Endodermal cell (in vitro differentiated cells): ENCODE measurements around the gene JAG2. TPM values are rescaled to one million over a fixed set of nuclear protein-coding genes. Genes with fewer than 3 reads are reported as not detected.

Source experiments
- DNase-seq: peaks from one replicate; pipeline ENCODE4 v3.0.0-alpha.2; 2017
- H3K27ac ChIP-seq: 2 replicates; pipeline ENCODE4 v1.5.1; 2013; ENCODE audit warnings: mild to moderate bottlenecking, low read depth, low read length, moderate library complexity
- H3K27me3 ChIP-seq: 2 replicates; pipeline ENCODE4 v1.6.1; 2013; ENCODE audit warnings: mild to moderate bottlenecking, low read length, moderate library complexity; ENCODE audit not compliant: insufficient read depth, control insufficient read depth, poor library complexity, severe bottlenecking
- H3K36me3 ChIP-seq: 2 replicates; pipeline ENCODE4 v1.7.0; 2013; ENCODE audit warnings: mild to moderate bottlenecking, low read length, moderate library complexity; ENCODE audit not compliant: control insufficient read depth, insufficient read depth
- H3K4me1 ChIP-seq: one replicate; pipeline ENCODE4 v1.7.0; 2013; ENCODE audit warnings: low read length; ENCODE audit not compliant: control insufficient read depth, insufficient read depth
- H3K4me3 ChIP-seq: 2 replicates; pipeline ENCODE4 v1.5.1; 2013; ENCODE audit warnings: mild to moderate bottlenecking, low read length, moderate library complexity
- H3K9ac ChIP-seq: 2 replicates; pipeline ENCODE4 v1.6.1; 2013; ENCODE audit warnings: mild to moderate bottlenecking, low read length, moderate library complexity; ENCODE audit not compliant: poor library complexity, severe bottlenecking; ENCODE audit errors: extremely low read depth
- H3K9me3 ChIP-seq: 2 replicates; pipeline ENCODE4 v1.6.1; 2013; ENCODE audit warnings: mild to moderate bottlenecking, low read length, moderate library complexity; ENCODE audit not compliant: control insufficient read depth
- H3K27ac Mint-ChIP-seq: 2 replicates; pipeline ENCODE4 v1.8.0; 2020; ENCODE audit warnings: mixed read lengths
- H3K27me3 Mint-ChIP-seq: 2 replicates; pipeline ENCODE4 v1.8.0; 2021; ENCODE audit warnings: mild to moderate bottlenecking, mixed read lengths; ENCODE audit not compliant: insufficient read depth
- H3K36me3 Mint-ChIP-seq: 2 replicates; pipeline ENCODE4 v1.8.0; 2020; ENCODE audit warnings: low read depth, mixed read lengths
- H3K4me1 Mint-ChIP-seq: 2 replicates; pipeline ENCODE4 v1.8.0; 2020; ENCODE audit warnings: mixed read lengths
- H3K4me3 Mint-ChIP-seq: 2 replicates; pipeline ENCODE4 v1.8.0; 2020; ENCODE audit warnings: mild to moderate bottlenecking, moderate library complexity, mixed read lengths
- H3K9me3 Mint-ChIP-seq: 2 replicates; pipeline ENCODE4 v1.8.0; 2020; ENCODE audit warnings: mild to moderate bottlenecking, mixed read lengths
- WGBS, 2 experiments: methylation state at CpG; one replicate each; pipeline versions ENCODE4 v1.1.5 to v1.1.7; 2013; ENCODE audit warnings: missing lambda C conversion rate in 2 of 2, mixed read lengths in 1 of 2; ENCODE audit not compliant: insufficient coverage in 1 of 2, insufficient read length in 1 of 2; 5-methylcytosine and 5-hydroxymethylcytosine counted together
- total RNA-seq, 2 donors: library from RNA; stranded (reverse); fragmentation: NEBNext Ultra II Directional in 1 of 2; extraction: Animal tissue kit (Norgen Biotek cat#: 25700) in 1 of 2; gene quantifications; 2 replicates in 1 of 2; 3 replicates in 1 of 2; pipeline ENCODE4 v1.2.1, GENCODE V29; 2021
- TF ChIP-seq, protein P1 (sequence below): fragments of 200-600 bp; sonication (generic); conservative IDR thresholded peaks from 2 replicates; pipeline ENCODE4 v1.5.0; 2021; ENCODE audit warnings: antibody characterized with exemption, mild to moderate bottlenecking

The JAG2 gene
- total RNA-seq, 2 donors from 2014 or later: 6.4 TPM

DNA sequence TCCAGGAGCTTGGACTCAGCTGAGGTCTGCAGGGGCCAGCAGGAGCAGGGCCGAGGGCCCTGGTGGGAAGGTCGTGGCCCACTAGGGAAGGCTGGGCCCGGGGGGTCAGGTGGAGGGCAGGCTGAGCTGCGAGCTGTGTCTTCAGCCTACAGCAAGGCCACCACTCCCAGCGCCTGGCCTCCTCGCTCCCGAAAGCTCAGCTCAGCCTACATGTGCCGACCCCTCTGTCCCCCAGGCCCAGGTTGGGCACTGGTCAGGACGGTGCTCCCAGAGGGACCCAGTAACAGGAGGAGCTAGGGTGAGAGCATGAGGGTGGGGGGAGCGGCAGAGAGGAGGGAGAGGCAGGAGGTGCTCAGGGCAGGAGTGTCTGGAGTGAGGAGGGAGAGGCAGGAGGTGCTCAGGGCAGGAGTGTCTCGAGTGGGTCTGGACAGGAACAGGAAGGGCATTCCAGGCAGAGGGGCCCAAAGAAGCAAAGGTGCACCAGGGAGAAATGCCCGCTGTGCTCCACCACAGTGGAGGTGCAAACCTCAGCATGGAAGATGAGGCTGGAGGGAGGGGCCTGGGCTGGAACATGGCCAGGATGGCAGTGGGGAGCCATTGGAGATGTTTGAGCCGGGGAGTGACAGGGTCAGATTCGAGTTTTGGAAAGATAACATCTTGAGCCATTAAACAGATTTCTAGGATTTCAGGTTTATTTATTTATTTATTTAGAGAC, 74.2 kb downstream of the JAG2 start:
- WGBS, 2 experiments: 70 to 83% methylated on average over 8 to 14 of the region's 14 CpGs
- Histone ChIP-seq H3K9me3 (peaks cover 2% of the 10 kb centered on the region), H3K36me3 (no peaks in the 10 kb centered on the region), H3K27ac (no peak overlapping the region), H3K27me3 (peaks cover 17% of the 10 kb centered on the region), H3K9ac (no peak overlapping the region), H3K4me3 (peak overlapping the region; percentile 77), H3K4me1 (peaks cover 4% of the 10 kb centered on the region)
- H3K27ac Mint-ChIP-seq: no peak overlapping the region
- H3K9me3 Mint-ChIP-seq: peaks cover 6% of the 10 kb centered on the region
- no peak for DNase-seq
- H3K4me1 Mint-ChIP-seq: peaks cover 11% of the 10 kb centered on the region
- TF ChIP-seq, protein P1, sequence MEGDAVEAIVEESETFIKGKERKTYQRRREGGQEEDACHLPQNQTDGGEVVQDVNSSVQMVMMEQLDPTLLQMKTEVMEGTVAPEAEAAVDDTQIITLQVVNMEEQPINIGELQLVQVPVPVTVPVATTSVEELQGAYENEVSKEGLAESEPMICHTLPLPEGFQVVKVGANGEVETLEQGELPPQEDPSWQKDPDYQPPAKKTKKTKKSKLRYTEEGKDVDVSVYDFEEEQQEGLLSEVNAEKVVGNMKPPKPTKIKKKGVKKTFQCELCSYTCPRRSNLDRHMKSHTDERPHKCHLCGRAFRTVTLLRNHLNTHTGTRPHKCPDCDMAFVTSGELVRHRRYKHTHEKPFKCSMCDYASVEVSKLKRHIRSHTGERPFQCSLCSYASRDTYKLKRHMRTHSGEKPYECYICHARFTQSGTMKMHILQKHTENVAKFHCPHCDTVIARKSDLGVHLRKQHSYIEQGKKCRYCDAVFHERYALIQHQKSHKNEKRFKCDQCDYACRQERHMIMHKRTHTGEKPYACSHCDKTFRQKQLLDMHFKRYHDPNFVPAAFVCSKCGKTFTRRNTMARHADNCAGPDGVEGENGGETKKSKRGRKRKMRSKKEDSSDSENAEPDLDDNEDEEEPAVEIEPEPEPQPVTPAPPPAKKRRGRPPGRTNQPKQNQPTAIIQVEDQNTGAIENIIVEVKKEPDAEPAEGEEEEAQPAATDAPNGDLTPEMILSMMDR: no peak
- H3K27me3 Mint-ChIP-seq: peaks cover 33% of the 10 kb centered on the region
- H3K36me3 Mint-ChIP-seq: no peaks in the 10 kb centered on the region
- peak overlapping the region; percentile 50 for H3K4me3 Mint-ChIP-seq

DNA sequence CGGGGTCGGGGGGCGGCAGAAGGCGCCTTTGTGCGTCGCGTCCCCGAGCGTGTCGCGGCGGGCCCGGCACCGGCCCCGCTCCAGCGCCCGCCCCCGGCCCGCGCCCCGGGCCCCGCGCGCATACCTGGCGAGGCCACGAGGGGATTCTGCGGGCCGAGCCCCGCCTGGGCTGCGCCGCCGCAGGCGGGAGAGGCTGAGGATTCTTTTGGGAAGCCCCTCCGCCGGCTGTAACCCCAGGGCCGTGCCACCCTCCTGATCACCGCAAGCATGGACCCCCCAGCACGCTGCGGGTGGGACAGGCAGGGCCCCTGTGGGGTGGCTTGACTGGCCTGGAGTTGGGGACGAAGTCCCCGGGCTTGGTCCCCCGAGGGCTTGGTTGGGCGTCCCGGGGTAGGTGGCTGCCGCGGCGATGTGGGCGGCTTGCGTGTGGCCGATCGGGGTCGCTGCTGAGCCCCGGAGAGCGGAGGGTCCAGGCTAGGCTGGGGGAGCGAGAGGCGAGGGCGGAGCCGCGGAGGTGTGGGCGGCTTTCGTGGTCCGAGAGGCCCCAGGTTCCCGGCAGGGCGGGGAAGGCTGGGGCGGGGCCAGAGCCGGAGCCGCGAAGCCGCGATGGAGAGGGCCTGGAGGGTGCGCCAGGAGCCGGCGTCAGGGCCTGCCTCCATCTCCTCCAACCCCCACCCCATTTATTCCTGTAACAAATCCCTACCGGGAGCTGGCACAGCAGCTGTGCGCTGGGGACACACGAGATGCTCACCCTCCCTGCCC, 75.0 kb downstream of the JAG2 start:
- H3K9me3 Mint-ChIP-seq: peaks cover under 1% of the 10 kb centered on the region
- Histone ChIP-seq H3K27ac (no peak overlapping the region), H3K27me3 (peaks cover 22% of the 10 kb centered on the region), H3K9me3 (no peaks in the 10 kb centered on the region), H3K4me3 (peak overlapping the region; percentile 77), H3K36me3 (no peaks in the 10 kb centered on the region), H3K9ac (peak overlapping the region; percentile 30), H3K4me1 (peaks cover 4% of the 10 kb centered on the region)
- peaks cover 39% of the 10 kb centered on the region for H3K27me3 Mint-ChIP-seq
- WGBS, 2 experiments: 2 to 3% methylated on average over 34 to 76 of the region's 76 CpGs
- H3K4me3 Mint-ChIP-seq: peak overlapping the region; percentile 50
- H3K36me3 Mint-ChIP-seq: no peaks in the 10 kb centered on the region
- DNase-seq: peak; percentile 97
- TF ChIP-seq, protein P1: peak; percentile 85
- peaks cover 11% of the 10 kb centered on the region for H3K4me1 Mint-ChIP-seq
- H3K27ac Mint-ChIP-seq: no peak overlapping the region

DNA sequence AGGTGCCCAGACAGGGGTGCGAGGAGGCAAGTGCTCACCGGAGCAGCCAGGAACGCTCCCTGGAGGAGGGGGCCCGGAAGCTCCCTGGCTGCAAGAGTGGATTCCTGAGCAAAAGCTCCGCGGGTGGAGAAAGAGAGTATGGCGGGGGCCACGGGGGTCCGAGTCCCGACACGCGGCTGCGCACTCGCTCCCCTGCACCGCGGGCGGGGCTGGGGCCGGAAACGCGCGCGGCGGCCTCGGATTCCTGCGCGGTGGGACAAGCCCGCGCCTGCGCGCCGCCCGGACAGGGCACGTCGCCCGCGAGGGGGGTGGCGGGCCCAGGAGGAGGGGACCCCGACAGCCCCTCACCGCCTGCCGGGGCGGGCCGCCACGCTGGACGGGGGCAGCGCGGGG, 75.5 kb downstream of the JAG2 start:
- Mint-ChIP-seq H3K36me3 (no peaks in the 10 kb centered on the region), H3K27ac (no peak overlapping the region), H3K4me3 (peak overlapping the region; percentile 67), H3K27me3 (peaks cover 39% of the 10 kb centered on the region), H3K9me3 (no peaks in the 10 kb centered on the region), H3K4me1 (peaks cover 14% of the 10 kb centered on the region)
- H3K27ac ChIP-seq: no peak overlapping the region
- no peaks in the 10 kb centered on the region for H3K36me3 ChIP-seq
- H3K4me3 ChIP-seq: no peak overlapping the region
- no peak overlapping the region for H3K9ac ChIP-seq
- peaks cover 28% of the 10 kb centered on the region for H3K27me3 ChIP-seq
- H3K4me1 ChIP-seq: peaks cover 5% of the 10 kb centered on the region
- no peaks in the 10 kb centered on the region for H3K9me3 ChIP-seq
- 6% methylated on average over 45 of the region's 46 CpGs; no CpG with 5 or more reads in 1 of the 2 experiments for WGBS, 2 experiments
- peak; percentile 68 for DNase-seq
- TF ChIP-seq, protein P1: no peak
